ENCODE measurements around the gene CGB7.

- TF ChIP-seq CTCF (IDR thresholded peaks at IDR 0.05) = no peak
- no peak for TF ChIP-seq ZFX (IDR thresholded peaks at IDR 0.05; ENCODE audit: borderline replicate concordance)
These were observed 26.9 kb upstream of the CGB7 start for GRCh38 chr19:49084206-49085019.
